CD14-positive monocyte (primary cell): ENCODE measurements around the gene TDRKH. TPM values are rescaled to one million over a fixed set of nuclear protein-coding genes. Genes with fewer than 3 reads are reported as not detected.

Source experiments
- DNase-seq, 3 donors: peaks; one replicate each; pipeline ENCODE4 v3.0.0-alpha.2; 2011 to 2022
- H2AFZ ChIP-seq: 2 replicates; pipeline ENCODE4 v1.6.0; 2012; ENCODE audit warnings: mild to moderate bottlenecking, low read depth, low read length, inconsistent platforms; ENCODE audit not compliant: insufficient read depth, poor library complexity, severe bottlenecking
- H3K27ac ChIP-seq, 2 donors: 1 replicate in 1 of 2; 2 replicates in 1 of 2; pipeline ENCODE4 v1.5.1; 2012 to 2013; ENCODE audit warnings: low read length in 2 of 2, control low read depth in 1 of 2, inconsistent platforms in 1 of 2, low read depth in 1 of 2, mild to moderate bottlenecking in 1 of 2
- H3K27me3 ChIP-seq, 2 donors: one replicate each; pipeline versions ENCODE4 v1.6.0 to v1.6.1; 2011 to 2013; ENCODE audit warnings: low read length in 2 of 2; ENCODE audit not compliant: control insufficient read depth in 2 of 2, insufficient read depth in 2 of 2
- H3K36me3 ChIP-seq, 2 donors: replicated peaks in 1 of 2; 1 replicate in 1 of 2; 2 replicates in 1 of 2; pipeline versions ENCODE4 v1.5.1 to v1.6.1; 2012 to 2013; ENCODE audit warnings: low read length in 2 of 2, control low read depth in 1 of 2, inconsistent platforms in 1 of 2, mild to moderate bottlenecking in 1 of 2; ENCODE audit not compliant: insufficient read depth in 2 of 2, control insufficient read depth in 1 of 2
- H3K4me1 ChIP-seq, 2 donors: 1 replicate in 1 of 2; 2 replicates in 1 of 2; pipeline versions ENCODE4 v1.5.1 to v1.6.1; 2012 to 2013; ENCODE audit warnings: low read length in 2 of 2, control low read depth in 1 of 2, inconsistent platforms in 1 of 2, mild to moderate bottlenecking in 1 of 2, moderate library complexity in 1 of 2; ENCODE audit not compliant: insufficient read depth in 2 of 2, control insufficient read depth in 1 of 2
- H3K4me2 ChIP-seq: replicated peaks from 2 replicates; pipeline ENCODE3; 2012; ENCODE audit warnings: low read length, moderate library complexity, mild to moderate bottlenecking; ENCODE audit not compliant: poor library complexity, severe bottlenecking; ENCODE audit errors: extremely low read depth
- H3K4me3 ChIP-seq, 3 experiments: fragments of 200-600 bp in 1 of 3; sonication (generic) in 1 of 3; replicated peaks in 1 of 3; 1 replicate in 2 of 3; 2 replicates in 1 of 3; pipeline ENCODE4 v1.5.1; 2011 to 2013; ENCODE audit warnings: low read length in 3 of 3, mild to moderate bottlenecking in 3 of 3, control low read depth in 2 of 3, low read depth in 2 of 3, inconsistent platforms in 1 of 3, moderate library complexity in 1 of 3
- H3K79me2 ChIP-seq: 2 replicates; pipeline ENCODE4 v1.6.0; 2012; ENCODE audit warnings: mild to moderate bottlenecking, control low read depth, inconsistent platforms, low read length, moderate library complexity; ENCODE audit not compliant: insufficient read depth
- H3K9ac ChIP-seq: 2 replicates; pipeline ENCODE4 v1.6.0; 2017; ENCODE audit warnings: low read length, mild to moderate bottlenecking; ENCODE audit not compliant: insufficient read depth, poor library complexity, severe bottlenecking
- H3K9me3 ChIP-seq, 2 donors: replicated peaks in 1 of 2; 1 replicate in 1 of 2; 2 replicates in 1 of 2; pipeline versions ENCODE4 v1.5.1 to v1.6.1; 2012 to 2013; ENCODE audit warnings: low read length in 2 of 2, control low read depth in 1 of 2; ENCODE audit not compliant: control insufficient read depth in 1 of 2, insufficient read depth in 1 of 2
- H4K20me1 ChIP-seq: 2 replicates; pipeline ENCODE4 v1.6.0; 2012; ENCODE audit warnings: mild to moderate bottlenecking, low read length, control low read depth, moderate library complexity; ENCODE audit not compliant: insufficient read depth
- H3K27ac Mint-ChIP-seq, 7 donors: one replicate each; pipeline ENCODE4 v1.8.0; 2020; ENCODE audit warnings: mild to moderate bottlenecking in 7 of 7, mixed read lengths in 7 of 7, moderate library complexity in 6 of 7, inconsistent platforms in 2 of 7
- H3K27me3 Mint-ChIP-seq, 3 donors: one replicate each; pipeline ENCODE4 v1.8.0; 2021 to 2022; ENCODE audit warnings: low read depth in 3 of 3, mild to moderate bottlenecking in 3 of 3, mixed read lengths in 3 of 3, moderate library complexity in 3 of 3, inconsistent platforms in 1 of 3
- H3K36me3 Mint-ChIP-seq, 2 donors: one replicate each; pipeline ENCODE4 v1.8.0; 2020; ENCODE audit warnings: mixed read lengths in 2 of 2, inconsistent platforms in 1 of 2, mild to moderate bottlenecking in 1 of 2
- H3K4me1 Mint-ChIP-seq: one replicate; pipeline ENCODE4 v1.8.0; 2020; ENCODE audit warnings: mild to moderate bottlenecking, mixed read lengths
- H3K4me3 Mint-ChIP-seq, 2 donors: one replicate each; pipeline ENCODE4 v1.8.0; 2020; ENCODE audit warnings: mild to moderate bottlenecking in 2 of 2, mixed read lengths in 2 of 2, moderate library complexity in 1 of 2
- H3K9me3 Mint-ChIP-seq, 7 donors: one replicate each; pipeline ENCODE4 v1.8.0; 2020 to 2022; ENCODE audit warnings: mixed read lengths in 7 of 7, mild to moderate bottlenecking in 6 of 7, moderate library complexity in 6 of 7, inconsistent platforms in 2 of 7
- WGBS: methylation state at CpG from one replicate; pipeline ENCODE4 v1.1.5; 2013; ENCODE audit warnings: missing lambda C conversion rate; ENCODE audit not compliant: insufficient coverage; 5-methylcytosine and 5-hydroxymethylcytosine counted together
- intact Hi-C, 2 donors: fragments of 100-400 bp; cut with micrococcal nuclease; formaldehyde crosslinking; loops; one replicate each; pipeline versions ENCODE4 v1.15.0 to v1.15.1; 2023
- polyA plus RNA-seq, 3 donors: library from polyadenylated mRNA; depleted of rRNA in 1 of 3; unstranded in 2 of 3; stranded (reverse) in 1 of 3; fragments of 300-500 nt in 2 of 3; fragments of >200 nt in 1 of 3; fragmentation: Illumina TruSeq in 2 of 3; gene quantifications; 1 replicate in 2 of 3; 2 replicates in 1 of 3; pipeline ENCODE4 v1.2.3, GENCODE V29; 2012 to 2021
- TF ChIP-seq, protein P1 (sequence below): fragments of 200-600 bp; IDR thresholded peaks from one replicate; pipeline ENCODE4 v1.8.0; 2022; ENCODE audit warnings: antibody characterized with exemption, mild to moderate bottlenecking

Gene TDRKH
- polyA plus RNA-seq, 3 donors = 0.72 to 1.6 (median 1.1) TPM

DNA sequence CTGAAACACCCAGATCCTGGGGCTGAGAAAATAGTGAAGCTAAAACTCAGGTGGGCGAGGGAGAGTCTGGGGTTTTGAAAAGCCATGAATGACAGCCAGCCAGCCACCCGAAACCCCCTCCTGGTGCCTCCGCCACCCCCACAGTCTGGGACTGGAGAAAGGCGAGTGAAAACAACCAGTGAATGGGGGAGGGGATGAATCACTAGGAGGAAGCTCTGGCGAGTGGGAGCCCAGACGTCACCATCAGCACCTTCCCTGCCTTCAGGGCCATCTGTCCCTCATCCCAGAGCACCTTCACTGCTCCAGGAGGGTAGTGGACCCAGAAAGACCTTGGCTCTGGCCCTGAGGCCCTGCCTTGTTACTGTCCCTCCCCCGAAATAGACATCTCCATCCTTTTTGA is 32.1 kb upstream of the TDRKH start:
- no peak overlapping the region for H3K4me2 ChIP-seq
- H3K36me3 ChIP-seq = no peaks in the 10 kb centered on the region
- peaks cover 6 to 9% (median 9%) of the 10 kb centered on the region in 3 donors for H3K27me3 Mint-ChIP-seq
- H3K9me3 Mint-ChIP-seq = no peaks in the 10 kb centered on the region
- H3K4me1 Mint-ChIP-seq = peaks cover 6% of the 10 kb centered on the region
- peaks cover 4 to 5% of the 10 kb centered on the region in 2 donors for H3K4me1 ChIP-seq
- H2AFZ ChIP-seq = no peak overlapping the region
- H3K27me3 ChIP-seq = no peaks in the 10 kb centered on the region
- TF ChIP-seq, protein P1, sequence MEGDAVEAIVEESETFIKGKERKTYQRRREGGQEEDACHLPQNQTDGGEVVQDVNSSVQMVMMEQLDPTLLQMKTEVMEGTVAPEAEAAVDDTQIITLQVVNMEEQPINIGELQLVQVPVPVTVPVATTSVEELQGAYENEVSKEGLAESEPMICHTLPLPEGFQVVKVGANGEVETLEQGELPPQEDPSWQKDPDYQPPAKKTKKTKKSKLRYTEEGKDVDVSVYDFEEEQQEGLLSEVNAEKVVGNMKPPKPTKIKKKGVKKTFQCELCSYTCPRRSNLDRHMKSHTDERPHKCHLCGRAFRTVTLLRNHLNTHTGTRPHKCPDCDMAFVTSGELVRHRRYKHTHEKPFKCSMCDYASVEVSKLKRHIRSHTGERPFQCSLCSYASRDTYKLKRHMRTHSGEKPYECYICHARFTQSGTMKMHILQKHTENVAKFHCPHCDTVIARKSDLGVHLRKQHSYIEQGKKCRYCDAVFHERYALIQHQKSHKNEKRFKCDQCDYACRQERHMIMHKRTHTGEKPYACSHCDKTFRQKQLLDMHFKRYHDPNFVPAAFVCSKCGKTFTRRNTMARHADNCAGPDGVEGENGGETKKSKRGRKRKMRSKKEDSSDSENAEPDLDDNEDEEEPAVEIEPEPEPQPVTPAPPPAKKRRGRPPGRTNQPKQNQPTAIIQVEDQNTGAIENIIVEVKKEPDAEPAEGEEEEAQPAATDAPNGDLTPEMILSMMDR = no peak
- H3K9ac ChIP-seq = no peak overlapping the region
- DNase-seq = no peak
- intact Hi-C loops = no loop called here
- H3K4me3 ChIP-seq = no peak overlapping the region
- no peaks in the 10 kb centered on the region for H3K9me3 ChIP-seq
- 100% methylated on average over 1 of the region's 7 CpGs for WGBS
- no peak overlapping the region for H3K4me3 Mint-ChIP-seq
- no peaks in the 10 kb centered on the region for H3K36me3 Mint-ChIP-seq
- peak overlapping the region in 1 of 7 donors; percentile 10 for H3K27ac Mint-ChIP-seq
- no peaks in the 10 kb centered on the region for H4K20me1 ChIP-seq
- H3K79me2 ChIP-seq = no peaks in the 10 kb centered on the region
- H3K27ac ChIP-seq = no peak overlapping the region

DNA sequence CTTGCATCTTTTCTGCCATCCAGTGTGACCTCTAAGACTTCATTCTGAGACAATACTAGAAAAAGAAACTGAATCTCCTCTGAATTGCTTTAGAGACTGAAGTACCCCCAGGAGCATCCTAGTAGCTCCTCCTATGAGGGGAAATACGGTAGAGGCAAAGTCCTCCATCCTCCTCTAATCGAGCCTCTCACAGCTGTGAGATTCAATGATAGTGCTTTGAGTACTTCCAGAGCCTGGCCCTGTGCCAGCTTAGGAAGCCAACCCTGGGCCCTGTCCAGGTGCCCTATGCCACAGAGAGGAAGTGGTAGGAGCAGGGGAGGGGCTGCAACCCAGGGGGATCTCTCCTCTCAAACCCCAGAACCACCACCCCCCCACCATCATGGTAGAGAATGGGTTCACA is 30.6 kb upstream of the TDRKH start:
- H3K27ac Mint-ChIP-seq = no peak overlapping the region
- Histone ChIP-seq H3K4me3 (no peak overlapping the region), H3K9ac (no peak overlapping the region), H3K27ac (no peak overlapping the region), H3K9me3 (no peaks in the 10 kb centered on the region), H3K79me2 (no peaks in the 10 kb centered on the region), H3K36me3 (no peaks in the 10 kb centered on the region), H4K20me1 (no peaks in the 10 kb centered on the region), H3K27me3 (no peaks in the 10 kb centered on the region), H3K4me2 (no peak overlapping the region), H3K4me1 (peaks cover 8 to 10% of the 10 kb centered on the region in 2 donors), H2AFZ (no peak overlapping the region)
- H3K4me3 Mint-ChIP-seq = no peak overlapping the region
- peaks cover 14% of the 10 kb centered on the region for H3K4me1 Mint-ChIP-seq
- H3K36me3 Mint-ChIP-seq = no peaks in the 10 kb centered on the region
- no peaks in the 10 kb centered on the region for H3K9me3 Mint-ChIP-seq
- H3K27me3 Mint-ChIP-seq = peaks cover 10 to 12% (median 10%) of the 10 kb centered on the region in 3 donors
- no CpG with 5 or more reads among the region's 2 CpGs for WGBS
- no peak for DNase-seq
- intact Hi-C loops = no loop called here
- TF ChIP-seq, protein P1 = no peak
